Upper lobe of right lung (tissue), 1 donor: ENCODE data around the gene CEP192. TPM values are rescaled to one million over a fixed set of nuclear protein-coding genes. Genes with fewer than 3 reads are reported as not detected.

Source experiments
- ATAC-seq: fragments of 200-7000 bp; cut with Tn5 transposase; one replicate; pipeline ENCODE4 v1.9.1; 2020; ENCODE audit warnings: mild to moderate bottlenecking, moderate library complexity
- DNase-seq: peaks from one replicate; pipeline ENCODE4 v3.0.0-alpha.2; 2020
- H3K27ac ChIP-seq: fragments of 200-600 bp; one replicate; pipeline ENCODE4 v1.8.0; 2022
- H3K27me3 ChIP-seq: fragments of 200-600 bp; one replicate; pipeline ENCODE4 v1.8.0; 2022; ENCODE audit warnings: mild to moderate bottlenecking
- H3K36me3 ChIP-seq: fragments of 200-600 bp; one replicate; pipeline ENCODE4 v1.8.0; 2022
- H3K4me1 ChIP-seq: fragments of 200-600 bp; one replicate; pipeline ENCODE4 v1.8.0; 2022
- H3K4me3 ChIP-seq: fragments of 200-600 bp; one replicate; pipeline ENCODE4 v1.8.0; 2022; ENCODE audit warnings: mild to moderate bottlenecking
- H3K9me3 ChIP-seq: fragments of 200-600 bp; one replicate; pipeline ENCODE4 v1.8.0; 2022
- intact Hi-C: fragments of 100-400 bp; cut with DNase I; formaldehyde crosslinking; loops from one replicate; pipeline ENCODE4 v1.11.0; 2022
- total RNA-seq: library from RNA; stranded (reverse); fragmentation: NEBNext Ultra II Directional; extraction: Animal tissue kit (Norgen Biotek cat#: 25700); gene quantifications from one replicate; pipeline ENCODE4 v1.2.1, GENCODE V29; 2021
- TF ChIP-seq, protein P1 (sequence below): fragments of 200-600 bp; IDR thresholded peaks from one replicate; pipeline ENCODE4 v1.8.0; 2022; ENCODE audit warnings: antibody characterized with exemption
- donor health status: DM: no; HTN: yes; CAD: no; lungs with severe emphysema.

The CEP192 gene
- total RNA-seq, 1 donor from 2014 or later = 24.6 TPM

GRCh38 chr18:13145636-13146190 is 154.6 kb downstream of the CEP192 start:
- no peak overlapping the region for H3K27ac ChIP-seq
- no peaks in the 10 kb centered on the region for H3K4me1 ChIP-seq
- H3K27me3 ChIP-seq = no peaks in the 10 kb centered on the region
- H3K4me3 ChIP-seq = no peak overlapping the region
- intact Hi-C loops = no loop called here
- ATAC-seq = no peak
- H3K36me3 ChIP-seq = no peaks in the 10 kb centered on the region
- H3K9me3 ChIP-seq = peaks cover 13% of the 10 kb centered on the region
- TF ChIP-seq, protein P1, sequence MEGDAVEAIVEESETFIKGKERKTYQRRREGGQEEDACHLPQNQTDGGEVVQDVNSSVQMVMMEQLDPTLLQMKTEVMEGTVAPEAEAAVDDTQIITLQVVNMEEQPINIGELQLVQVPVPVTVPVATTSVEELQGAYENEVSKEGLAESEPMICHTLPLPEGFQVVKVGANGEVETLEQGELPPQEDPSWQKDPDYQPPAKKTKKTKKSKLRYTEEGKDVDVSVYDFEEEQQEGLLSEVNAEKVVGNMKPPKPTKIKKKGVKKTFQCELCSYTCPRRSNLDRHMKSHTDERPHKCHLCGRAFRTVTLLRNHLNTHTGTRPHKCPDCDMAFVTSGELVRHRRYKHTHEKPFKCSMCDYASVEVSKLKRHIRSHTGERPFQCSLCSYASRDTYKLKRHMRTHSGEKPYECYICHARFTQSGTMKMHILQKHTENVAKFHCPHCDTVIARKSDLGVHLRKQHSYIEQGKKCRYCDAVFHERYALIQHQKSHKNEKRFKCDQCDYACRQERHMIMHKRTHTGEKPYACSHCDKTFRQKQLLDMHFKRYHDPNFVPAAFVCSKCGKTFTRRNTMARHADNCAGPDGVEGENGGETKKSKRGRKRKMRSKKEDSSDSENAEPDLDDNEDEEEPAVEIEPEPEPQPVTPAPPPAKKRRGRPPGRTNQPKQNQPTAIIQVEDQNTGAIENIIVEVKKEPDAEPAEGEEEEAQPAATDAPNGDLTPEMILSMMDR = no peak
- no peak for DNase-seq

- Histone ChIP-seq H3K9me3 (peaks cover 13% of the 10 kb centered on the region), H3K27ac (no peak overlapping the region), H3K36me3 (no peaks in the 10 kb centered on the region), H3K4me1 (no peaks in the 10 kb centered on the region), H3K27me3 (no peaks in the 10 kb centered on the region), H3K4me3 (no peak overlapping the region)
- intact Hi-C loops = no loop called here
- TF ChIP-seq, protein P1 = no peak
- ATAC-seq = peak; percentile 87
- DNase-seq = no peak
These were observed 156.0 kb downstream of the CEP192 start for GRCh38 chr18:13147130-13147529.

GRCh38 chr18:13151656-13152055 is 160.5 kb downstream of the CEP192 start:
- ATAC-seq (no peak), DNase-seq (no peak)
- intact Hi-C loops = no loop called here
- Histone ChIP-seq H3K4me1 (no peaks in the 10 kb centered on the region), H3K9me3 (no peaks in the 10 kb centered on the region), H3K36me3 (no peaks in the 10 kb centered on the region), H3K4me3 (no peak overlapping the region), H3K27ac (no peak overlapping the region), H3K27me3 (no peaks in the 10 kb centered on the region)
- TF ChIP-seq, protein P1 = no peak

- no peaks in the 10 kb centered on the region for H3K27me3 ChIP-seq
- peaks cover 11% of the 10 kb centered on the region for H3K9me3 ChIP-seq
- TF ChIP-seq, protein P1 = no peak
- no peaks in the 10 kb centered on the region for H3K4me1 ChIP-seq
- no peak overlapping the region for H3K27ac ChIP-seq
- intact Hi-C loops = no loop called here
- H3K4me3 ChIP-seq = no peak overlapping the region
- DNase-seq = no peak
- no peak for ATAC-seq
- H3K36me3 ChIP-seq = no peaks in the 10 kb centered on the region
These were observed 167.3 kb downstream of the CEP192 start for GRCh38 chr18:13158428-13158827.

- Histone ChIP-seq H3K36me3 (no peaks in the 10 kb centered on the region), H3K27me3 (no peaks in the 10 kb centered on the region), H3K4me1 (no peaks in the 10 kb centered on the region), H3K27ac (no peak overlapping the region), H3K4me3 (no peak overlapping the region), H3K9me3 (peaks cover 11% of the 10 kb centered on the region)
- TF ChIP-seq, protein P1 = peak; percentile 84
- intact Hi-C loops = no loop called here
- ATAC-seq (peak; percentile 86), DNase-seq (no peak)
These were observed 168.4 kb downstream of the CEP192 start for GRCh38 chr18:13159579-13159978.
